Left renal pelvis (tissue), 4 donors: ENCODE results near the gene NFATC4. TPM values are rescaled to one million over a fixed set of nuclear protein-coding genes. Genes with fewer than 3 reads are reported as not detected.

ENCODE experiments used
- DNase-seq, 4 donors: peaks; one replicate each; pipeline ENCODE4 v3.0.0-alpha.2; 2013; ENCODE audit warnings: low read depth in 4 of 4, low spot score in 3 of 4
- polyA plus RNA-seq, 4 donors: library from polyadenylated mRNA; unstranded; fragments of 120-200 nt; gene quantifications; one replicate each; pipeline ENCODE4 v1.2.1, GENCODE V29; 2013; ENCODE audit not compliant: insufficient read length in 4 of 4

Gene NFATC4
- polyA plus RNA-seq, 4 donors = 52.5 to 151 (median 78.2) TPM

DNA sequence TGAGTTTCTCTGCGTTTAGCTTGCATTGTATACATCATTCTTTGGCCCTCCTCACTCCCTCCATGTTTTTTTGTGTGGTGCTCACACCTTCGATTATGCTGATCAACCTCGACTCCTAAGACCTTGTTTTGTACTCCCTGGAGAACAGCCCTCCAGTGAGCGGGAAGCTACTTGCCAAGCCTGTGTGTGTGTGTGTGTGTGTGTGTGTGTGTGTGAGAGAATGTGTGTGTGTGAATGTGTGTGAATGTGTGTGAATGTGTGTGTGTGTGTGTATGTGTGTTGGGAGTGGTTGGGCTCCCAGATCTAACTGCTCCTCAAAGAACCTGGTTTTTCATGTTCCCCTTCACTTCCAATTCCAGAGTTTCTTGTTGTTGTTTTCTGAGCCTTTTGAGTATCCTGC is 36.8 kb downstream of the NFATC4 start:
- DNase-seq = no peak

DNA sequence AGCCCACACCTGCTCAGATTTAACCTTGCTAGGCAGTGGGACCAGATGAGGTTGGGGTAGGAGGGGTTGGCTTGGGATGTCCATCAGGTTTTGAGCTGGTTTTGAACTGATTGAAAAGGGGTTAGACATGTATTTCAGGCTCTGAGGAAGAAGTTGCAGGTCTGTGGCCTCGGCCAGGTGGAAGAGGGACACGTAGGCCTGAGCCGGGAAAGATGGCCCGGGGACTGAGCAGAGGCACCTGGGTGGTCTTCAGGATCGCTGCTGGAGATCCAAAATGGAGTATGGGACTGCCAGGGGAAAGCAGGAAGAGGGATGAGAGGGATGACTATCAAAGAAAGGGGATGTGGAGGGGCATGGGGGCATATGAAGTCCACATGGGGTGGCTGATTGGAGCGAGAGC is 38.4 kb downstream of the NFATC4 start:
- no peak for DNase-seq

DNA sequence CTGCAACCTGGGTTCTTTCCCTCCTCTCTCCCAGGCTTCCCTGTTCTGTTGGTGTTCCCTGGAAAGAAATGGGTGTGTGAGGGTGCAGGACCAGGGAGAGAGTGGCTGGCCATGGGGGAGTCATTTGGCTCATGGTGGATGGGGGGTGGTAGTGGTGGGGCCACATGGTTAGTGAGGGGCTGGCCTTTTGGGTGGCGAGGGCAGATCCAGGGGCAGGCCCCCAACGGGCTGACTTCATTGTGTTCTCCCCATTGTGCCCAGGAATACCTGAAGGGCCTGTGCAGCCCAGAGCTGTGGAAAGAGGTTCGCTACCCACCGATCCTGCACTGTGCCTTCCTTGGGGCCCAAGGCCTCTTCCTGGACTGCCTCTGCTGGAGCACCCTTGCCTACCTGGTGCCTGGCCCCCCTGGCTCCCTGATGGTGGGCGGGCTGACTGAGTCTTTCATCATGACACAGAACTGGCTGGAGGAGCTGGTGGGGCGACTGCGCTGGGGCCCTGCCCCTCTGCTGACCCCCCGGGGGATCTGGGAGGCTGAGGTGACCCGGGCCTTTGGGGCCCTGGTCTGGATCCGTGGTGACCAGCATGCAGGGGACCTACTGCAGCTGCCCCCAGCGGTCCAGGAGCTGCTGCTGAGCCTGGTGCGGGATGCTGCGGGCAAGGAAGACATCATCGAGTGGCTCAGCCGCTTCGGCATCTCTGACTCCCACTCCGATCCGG is 39.8 kb downstream of the NFATC4 start:
- DNase-seq = no peak

DNA sequence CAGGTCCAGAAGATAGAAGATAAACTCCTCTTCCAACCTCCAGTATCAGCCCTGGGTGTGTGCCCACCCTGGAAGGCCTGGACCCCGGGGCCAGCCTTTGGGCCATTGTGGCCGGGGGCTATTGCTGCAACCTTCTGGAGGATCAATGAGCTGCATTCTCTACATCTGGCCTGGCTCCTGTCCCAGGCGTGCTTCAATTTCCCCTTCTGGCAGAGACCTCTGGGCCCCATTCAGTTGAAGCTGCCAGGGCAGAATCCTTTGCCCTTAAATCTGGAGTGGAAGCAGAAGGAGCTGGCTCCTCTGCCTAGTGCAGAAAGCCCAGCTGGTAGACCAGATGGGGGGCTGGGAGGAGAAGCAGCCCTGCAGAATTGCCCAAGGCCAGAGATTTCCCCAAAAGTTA is 40.8 kb downstream of the NFATC4 start:
- no peak for DNase-seq

DNA sequence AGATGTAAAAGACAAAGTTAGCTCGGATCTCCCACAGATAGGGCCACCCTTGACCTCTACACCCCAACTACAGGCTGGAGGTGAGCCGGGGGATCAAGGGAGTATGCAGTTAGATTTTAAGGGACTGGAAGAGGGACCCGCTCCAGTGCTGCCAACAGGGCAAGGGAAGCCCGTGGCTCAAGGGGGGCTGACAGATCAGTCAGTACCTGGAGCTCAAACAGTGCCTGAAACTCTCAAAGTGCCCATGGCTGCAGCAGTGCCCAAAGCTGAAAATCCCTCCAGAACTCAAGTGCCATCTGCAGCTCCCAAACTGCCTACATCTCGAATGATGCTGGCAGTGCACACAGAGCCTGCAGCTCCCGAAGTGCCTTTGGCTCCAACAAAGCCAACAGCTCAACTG is 41.2 kb downstream of the NFATC4 start:
- DNase-seq = no peak

DNA sequence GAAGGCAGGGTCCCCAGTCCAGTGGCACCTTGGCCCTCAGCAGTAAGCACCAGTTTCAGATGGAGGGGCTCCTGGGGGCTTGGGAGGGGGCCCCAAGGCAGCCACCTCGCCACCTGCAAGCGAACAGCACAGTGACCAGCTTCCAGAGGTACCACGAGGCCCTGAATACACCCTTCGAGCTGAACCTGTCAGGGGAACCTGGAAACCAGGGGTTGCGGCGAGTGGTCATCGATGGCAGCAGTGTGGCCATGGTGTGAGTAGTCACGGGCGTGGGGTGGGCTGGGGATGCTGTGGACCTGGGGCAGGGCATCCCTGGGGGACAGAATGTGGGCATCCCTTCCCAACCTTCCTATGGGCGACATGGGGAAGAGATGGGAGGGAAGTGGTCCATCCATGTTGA is 42.0 kb downstream of the NFATC4 start:
- no peak for DNase-seq

GRCh38 chr14:24411443-24412389 is 43.7 kb downstream of the NFATC4 start:
- DNase-seq = no peak

DNA sequence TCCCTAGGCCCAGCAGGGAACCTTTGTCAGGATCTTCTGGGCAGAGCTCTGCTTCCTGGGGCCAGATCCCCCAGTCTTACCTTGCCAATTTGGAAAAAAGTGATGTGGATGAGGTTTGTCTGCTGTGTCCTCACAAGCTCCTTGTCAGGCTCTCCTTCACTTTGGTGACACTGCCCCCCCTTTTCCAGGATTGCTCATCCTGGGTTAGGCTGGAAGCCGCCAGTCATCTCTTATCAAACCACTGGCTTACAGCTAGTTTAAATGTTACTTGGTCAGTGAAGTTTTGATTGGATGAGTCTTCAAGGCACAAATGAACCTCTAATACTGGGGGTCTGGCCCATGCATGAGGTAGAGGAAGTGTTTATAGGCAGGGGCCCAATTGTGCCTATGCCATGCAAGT is 46.1 kb downstream of the NFATC4 start:
- DNase-seq = no peak

DNA sequence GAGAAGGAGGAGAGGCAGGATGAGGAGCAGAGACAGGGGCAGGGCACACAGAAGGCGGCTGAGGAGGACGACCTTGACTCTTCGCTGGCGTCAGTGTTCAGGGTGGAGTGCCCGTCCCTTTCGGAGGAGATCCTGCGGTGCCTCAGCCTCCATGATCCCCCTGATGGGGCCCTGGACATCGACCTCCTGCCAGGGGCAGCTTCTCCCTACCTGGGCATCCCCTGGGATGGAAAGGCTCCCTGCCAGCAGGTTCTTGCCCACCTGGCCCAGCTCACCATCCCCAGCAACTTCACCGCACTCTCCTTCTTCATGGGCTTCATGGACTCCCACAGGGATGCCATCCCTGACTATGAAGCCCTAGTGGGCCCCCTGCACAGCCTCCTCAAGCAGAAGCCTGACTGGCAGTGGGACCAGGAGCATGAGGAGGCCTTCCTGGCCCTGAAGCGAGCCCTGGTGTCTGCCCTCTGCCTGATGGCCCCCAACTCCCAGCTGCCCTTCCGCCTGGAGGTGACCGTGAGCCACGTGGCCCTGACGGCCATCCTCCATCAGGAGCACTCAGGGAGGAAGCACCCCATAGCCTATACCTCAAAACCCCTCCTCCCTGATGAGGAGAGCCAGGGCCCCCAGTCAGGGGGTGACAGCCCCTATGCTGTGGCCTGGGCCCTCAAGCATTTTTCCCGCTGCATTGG is 46.9 kb downstream of the NFATC4 start:
- no peak for DNase-seq

DNA sequence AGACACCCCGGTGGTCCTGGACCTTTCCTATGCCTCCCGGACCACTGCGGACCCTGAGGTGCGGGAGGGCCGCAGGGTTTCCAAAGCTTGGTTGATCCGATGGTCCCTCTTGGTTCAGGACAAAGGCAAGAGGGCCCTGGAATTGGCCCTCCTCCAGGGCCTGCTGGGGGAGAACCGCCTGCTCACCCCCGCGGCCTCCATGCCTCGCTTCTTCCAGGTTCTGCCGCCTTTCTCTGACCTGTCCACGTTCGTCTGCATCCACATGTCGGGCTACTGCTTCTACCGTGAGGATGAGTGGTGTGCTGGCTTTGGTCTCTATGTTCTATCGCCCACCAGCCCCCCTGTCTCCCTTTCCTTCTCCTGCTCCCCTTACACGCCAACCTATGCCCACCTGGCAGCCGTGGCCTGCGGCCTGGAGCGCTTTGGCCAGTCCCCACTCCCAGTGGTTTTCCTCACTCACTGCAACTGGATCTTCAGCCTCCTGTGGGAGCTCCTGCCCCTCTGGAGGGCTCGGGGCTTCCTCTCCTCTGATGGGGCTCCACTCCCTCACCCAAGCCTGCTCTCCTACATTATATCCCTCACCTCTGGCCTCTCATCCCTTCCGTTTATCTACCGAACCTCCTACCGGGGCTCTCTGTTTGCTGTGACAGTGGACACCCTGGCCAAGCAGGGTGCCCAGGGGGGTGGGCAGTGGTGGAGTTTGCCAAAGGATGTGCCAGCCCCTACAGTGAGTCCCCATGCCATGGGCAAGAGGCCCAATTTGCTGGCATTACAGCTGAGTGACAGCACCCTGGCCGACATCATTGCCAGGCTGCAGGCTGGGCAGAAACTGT is 47.7 kb downstream of the NFATC4 start:
- DNase-seq = no peak

- DNase-seq = no peak
Measured at GRCh38 chr14:24416254-24416931, 48.4 kb downstream of the NFATC4 start.

DNA sequence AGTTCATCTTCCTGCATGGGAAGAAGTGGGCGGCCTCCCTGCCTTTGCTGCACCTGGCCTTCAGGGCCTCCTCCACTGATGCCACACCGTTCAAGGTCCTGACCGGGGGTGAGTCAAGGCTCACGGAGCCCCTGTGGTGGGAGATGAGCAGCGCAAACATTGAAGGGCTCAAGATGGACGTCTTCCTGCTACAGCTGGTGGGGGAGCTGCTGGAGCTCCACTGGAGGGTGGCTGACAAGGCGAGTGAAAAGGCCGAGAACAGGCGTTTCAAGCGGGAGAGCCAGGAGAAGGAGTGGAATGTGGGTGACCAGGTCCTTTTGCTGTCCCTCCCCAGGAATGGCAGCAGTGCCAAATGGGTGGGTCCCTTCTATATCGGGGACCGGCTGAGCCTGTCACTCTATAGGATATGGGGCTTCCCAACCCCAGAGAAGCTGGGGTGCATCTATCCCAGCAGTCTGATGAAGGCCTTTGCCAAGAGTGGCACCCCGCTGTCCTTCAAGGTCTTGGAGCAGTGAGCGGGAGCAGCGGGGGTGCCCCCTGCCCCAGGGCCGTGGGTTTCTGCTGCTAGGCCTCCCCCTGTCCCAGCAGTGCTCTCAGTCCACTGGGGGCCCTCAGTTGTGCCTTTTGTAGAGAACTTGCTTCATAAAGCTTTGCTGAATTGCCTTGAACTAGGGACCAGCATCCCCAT is 49.1 kb downstream of the NFATC4 start:
- DNase-seq = no peak

DNA sequence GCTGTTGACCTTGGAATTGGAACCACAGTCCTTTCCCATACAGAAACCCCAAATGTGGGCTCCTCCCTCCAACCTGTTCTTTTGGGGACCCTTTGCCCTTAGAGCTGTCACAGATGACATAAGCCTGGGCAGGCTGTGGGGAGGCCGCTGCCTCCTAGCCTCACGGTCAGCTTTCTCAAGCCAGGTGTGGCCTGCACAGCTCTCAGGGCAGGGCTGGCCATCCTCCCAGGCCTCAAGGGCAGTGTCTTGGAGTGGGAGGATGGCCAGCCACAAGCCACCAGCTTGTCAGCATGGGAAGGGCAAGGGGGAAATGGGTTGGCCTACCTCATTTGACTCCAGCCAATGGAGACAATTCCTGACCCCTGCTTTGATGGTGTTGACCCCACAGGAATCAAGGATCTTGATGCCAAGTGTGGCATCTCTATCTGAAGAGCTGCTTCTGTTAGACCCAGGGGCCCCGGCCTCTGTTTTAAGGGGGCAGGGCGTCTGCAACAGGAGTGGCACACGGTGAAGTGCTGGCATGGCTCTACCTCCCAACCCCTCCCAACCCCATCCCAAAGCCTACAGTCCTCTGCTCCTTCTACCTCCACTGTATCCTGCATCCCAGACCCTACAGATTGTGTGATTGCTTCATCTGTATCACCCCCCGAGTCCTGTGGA is 50.0 kb downstream of the NFATC4 start:
- DNase-seq = no peak

DNA sequence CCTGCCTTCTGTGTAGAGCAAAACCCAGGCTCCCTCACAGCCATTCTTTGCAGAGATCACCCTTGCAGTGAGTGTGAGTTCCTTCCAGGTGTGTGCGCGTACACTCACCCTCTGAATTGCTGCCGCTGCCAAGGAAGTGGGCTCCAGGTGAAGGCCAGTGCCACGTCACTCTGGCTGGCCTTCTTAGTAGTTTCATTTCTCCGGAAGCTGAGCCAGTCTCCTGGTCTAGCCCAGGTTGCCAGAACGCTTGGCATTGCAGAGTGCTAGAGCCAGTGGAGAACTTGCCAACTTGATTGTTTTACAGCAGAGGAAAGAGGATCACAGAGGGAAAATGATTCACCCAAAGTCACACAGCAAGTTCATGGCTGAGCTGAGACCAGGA is 50.5 kb downstream of the NFATC4 start:
- no peak for DNase-seq

DNA sequence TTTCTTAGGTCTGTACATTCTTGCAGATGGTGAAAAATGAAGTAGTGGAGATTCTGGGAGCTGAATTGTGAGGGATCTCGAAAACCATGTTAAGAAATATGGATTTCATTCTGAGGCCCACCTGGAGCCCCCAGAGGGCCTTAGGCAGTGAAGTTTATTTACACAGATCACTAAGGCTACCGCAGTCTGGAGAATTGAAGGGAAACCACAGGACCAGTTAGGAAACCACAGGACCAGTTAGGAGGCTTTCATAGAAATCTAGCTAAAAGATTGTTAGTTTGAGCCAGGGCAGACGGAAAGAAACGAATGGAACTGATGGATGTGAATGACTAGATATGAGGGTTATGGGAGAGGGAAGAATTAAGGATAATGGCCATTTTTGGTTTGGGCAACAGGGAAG is 54.3 kb downstream of the NFATC4 start:
- no peak for DNase-seq

DNA sequence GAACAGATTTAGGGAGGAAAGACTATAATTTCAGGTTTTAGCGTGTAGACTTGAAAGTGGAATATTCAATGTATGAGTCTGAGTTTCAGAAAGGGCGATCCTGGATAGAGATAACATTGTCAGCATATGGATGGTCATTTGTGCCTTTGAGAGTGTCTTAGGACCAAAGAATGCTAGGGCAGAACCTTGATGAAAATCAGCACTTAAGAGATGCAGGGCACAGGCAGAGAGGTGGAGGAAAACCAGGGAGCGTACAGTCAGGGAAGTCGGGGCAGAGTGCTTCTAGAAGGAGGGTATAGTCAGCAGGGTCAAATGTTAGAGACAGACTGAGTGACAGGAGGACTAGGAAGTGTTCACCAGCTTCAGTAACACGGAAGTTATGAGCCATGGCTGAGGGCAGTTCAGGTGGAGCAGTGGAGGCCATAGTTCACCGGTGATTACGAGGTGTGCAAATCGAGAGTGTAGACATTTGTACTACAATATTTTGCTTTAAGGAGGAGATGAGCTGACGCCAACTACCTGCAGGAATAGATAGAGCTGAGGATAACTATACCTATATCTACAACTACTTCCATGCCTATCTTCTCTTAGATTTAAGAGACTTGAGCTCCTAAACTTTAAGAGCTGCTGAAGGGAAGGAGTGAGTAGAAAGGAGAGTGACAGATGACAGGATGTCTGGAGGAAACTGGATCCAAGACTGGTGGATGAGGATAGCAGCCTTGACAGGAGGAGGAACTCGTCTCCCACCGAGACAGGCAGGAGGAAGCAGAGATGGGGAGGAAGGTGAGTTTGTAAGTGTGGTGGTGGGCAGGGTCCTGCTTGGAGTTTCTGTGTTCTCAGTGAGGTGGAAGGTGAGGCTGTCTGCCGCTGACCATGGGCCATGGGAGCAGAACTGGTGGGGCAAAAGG is 55.0 kb downstream of the NFATC4 start:
- no peak for DNase-seq

GRCh38 chr14:24425704-24426103 is 57.7 kb downstream of the NFATC4 start:
- no peak for DNase-seq
